ENCODE results near the gene ARID5A.
"Not testable (repeated sequence)": the region's sequence is repeated elsewhere in the genome, so short reads cannot be mapped to it uniquely, and the experiment has no call there.

ARID5A gene

DNA sequence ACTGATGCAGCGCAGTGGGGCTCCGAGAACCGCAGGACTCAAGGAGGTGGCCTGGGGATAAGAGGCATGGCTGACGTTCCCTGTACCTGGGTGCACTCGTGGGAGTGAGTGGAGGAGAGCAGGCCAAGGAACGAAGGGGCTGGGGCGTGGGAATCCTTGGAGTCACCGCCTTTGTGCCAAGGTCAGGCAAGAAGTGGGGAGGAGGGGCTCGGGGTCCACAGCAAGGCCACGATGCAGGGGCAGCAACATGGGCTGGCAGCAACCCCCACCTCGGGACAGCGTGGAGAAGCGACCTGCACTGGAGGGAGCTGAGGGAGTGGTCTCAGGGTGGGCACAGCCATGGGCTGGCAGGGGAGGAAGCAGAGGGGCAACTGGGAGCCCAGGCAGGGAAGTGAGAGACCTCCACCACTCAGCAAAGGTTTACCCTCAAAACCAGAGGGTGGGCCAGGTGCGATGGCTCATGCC, 18.6 kb downstream of the ARID5A start:
- DNase-seq (ENCODE audit: low read depth): no peak

DNA sequence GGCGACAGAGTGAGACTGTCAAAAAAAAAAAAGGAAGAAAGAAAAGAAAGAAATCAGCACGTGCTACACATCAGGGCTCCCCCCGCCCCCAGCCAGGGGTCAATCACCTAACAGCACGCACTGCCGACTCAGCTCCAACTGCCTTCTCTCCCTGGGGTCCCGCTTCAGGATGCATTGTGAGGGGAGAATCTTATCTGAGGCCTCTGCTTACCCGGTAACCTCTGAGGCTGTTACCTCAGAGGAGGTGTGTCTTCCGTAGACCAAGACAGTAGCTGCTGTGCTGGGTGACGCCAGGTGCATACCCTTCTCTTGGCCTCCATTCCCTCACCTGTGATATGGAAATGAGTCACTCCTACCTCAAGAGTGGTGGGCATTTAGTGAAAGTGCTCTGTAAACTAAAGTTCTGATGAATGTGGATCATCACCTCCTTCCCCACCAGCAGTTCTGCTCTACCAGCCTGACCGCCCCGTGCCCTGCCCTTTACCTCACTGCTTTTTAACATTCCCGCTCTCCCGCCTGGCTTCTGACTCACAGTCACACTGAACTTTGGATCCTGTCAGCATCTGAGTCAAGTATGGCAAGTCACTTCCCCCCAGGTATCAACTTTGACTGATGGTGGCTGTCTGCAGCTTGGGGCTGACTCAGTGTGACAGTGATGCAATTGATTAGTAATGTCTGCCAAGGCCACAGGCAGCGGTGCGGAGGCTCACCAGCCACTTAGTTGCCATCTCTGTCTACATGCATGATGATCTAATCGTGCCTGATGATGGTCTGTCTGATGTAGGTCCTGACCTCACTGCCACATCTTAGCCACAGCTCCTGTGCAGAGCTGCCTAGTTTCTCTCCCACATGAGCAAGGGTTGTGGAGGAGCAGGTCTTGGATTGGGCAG, 20.1 kb downstream of the ARID5A start:
- DNase-seq (ENCODE audit: low read depth): peak; percentile 66

DNA sequence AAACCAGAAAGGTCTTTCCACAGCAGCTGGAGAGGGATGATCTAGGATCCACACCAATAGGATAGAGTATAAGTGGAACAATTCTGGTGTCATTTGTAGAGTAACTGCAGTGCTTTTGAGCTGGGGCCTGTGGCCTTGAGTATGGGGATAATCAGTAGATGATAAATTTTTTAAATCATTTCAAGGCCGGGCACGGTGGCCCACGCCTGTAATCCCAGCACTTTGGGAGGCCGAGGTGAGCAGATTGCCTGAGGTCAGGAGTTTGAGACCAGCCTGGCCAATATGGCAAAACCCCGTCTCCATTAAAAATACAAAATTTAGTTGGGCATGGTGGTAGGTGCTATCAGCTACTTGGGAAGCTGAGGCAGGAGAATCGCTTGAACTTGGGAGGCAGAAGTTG, 20.9 kb downstream of the ARID5A start:
- not testable (repeated sequence) for DNase-seq (ENCODE audit: low read depth)

DNA sequence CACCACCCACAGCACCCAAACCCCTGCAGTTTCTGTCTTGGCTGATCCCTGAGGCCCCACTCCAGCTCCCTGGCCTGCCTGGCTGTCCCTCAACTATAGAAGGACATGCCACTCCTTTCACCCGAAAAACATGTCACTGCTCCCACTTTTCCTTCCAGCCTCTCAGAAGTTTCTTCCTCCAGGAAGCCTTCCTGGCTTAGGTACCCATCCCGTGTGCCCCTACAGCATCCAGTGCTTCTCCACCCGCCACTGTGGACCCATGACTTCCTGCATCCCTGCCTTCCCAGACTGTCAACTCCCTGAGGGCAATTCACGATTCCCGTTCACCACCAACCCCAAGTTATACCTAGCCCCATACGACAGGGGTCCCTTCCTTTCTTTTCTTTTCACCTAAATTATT, 21.5 kb downstream of the ARID5A start:
- DNase-seq (ENCODE audit: low read depth): no peak

DNA sequence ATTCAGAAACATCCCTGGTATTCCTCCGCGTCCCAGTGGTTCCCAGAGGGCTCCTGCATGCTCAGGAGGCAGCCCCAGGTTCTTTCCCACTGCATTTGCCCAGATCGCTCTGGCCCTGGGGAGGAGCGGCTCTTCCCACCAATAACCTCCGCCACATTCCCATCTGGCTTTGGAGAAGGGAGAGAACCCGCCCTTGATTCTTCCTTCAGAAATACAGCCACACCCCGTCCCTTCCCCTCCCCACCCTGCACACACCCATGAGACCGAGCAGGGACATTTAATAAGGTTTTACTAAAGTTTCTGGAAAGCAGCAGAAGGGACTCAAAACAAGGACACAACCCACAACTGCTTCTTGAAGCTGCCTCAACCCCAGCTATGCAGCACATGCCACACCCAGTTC, 21.9 kb downstream of the ARID5A start:
- no peak for DNase-seq (ENCODE audit: low read depth)

DNA sequence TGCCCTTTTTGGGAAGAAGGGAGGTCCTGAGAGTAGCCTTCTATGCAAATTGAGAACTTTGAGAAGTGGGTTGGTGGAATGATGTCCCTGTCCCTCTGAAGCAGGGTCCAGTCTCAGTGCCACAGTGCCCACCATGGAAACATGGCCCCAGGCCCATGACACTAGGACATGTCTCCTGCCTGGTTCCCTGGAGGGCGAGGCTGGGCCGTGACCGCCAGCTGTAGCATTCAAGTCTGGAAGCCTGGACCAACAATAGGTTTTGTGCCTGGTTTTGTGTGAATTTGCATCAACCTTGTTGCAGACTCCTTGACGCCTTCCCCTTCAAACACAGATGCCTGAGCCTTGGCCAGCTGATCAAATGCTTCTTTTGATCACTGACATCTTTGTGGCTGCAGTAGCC, 27.5 kb downstream of the ARID5A start:
- no peak for DNase-seq (ENCODE audit: low read depth)

DNA sequence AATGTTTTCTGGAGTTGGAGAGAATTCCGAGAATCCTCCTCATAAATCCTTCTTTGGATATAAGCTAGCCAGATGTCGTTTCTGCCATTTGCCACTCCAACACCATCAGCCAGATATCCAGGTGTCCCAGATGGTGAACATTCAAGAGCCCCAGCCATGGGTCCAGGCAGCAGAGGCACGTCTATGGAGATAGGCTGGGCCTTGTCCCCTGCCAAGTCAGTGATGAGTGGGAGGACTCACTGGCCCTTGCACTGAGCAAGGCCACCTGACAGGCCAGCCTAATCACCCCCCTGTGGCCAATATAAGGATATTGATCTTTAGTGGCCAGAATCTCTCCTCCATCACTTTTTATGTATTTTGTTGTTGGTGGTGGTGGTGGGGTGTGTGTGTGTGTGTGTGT, 28.0 kb downstream of the ARID5A start:
- DNase-seq (ENCODE audit: low read depth): no peak

DNA sequence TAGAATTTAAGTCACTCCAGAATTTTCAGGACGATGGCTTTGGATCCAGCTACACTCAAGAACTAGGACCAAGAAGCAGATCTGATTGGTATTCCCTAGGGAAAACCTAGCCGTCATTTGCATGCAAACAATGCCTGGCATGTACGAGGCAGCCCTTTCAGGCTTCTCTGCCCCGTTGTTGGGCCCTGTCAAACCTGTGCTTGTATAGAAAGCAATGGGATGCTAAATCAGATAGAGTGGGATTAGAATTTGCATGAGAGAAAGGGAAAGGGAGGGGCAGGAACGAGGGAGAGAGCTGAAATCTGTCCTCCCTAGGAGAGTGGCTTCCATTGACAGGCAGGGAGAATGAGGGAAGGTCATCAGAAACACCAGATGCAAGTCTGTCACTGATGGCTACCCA, 28.6 kb downstream of the ARID5A start:
- DNase-seq (ENCODE audit: low read depth): no peak

DNA sequence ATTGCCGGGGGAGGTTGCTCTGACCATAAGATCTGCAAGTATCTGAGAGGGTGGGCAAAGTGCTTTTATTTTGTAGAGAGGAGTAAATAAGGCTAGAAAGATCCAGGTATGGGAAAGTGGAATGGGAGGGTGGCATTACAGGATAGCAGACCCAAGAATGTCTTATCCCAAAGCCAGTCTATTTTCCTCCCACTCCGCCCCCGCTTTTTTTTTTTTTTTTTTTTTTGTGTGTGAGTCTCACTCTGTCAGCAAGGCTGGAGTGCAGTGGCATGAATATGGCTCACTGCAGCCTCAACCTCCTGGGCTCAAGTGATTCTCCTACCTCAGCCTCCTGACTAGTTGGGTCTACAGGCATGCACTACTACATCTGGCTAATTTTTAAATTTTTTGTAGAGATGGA, 31.5 kb downstream of the ARID5A start:
- DNase-seq (ENCODE audit: low read depth): no peak

DNA sequence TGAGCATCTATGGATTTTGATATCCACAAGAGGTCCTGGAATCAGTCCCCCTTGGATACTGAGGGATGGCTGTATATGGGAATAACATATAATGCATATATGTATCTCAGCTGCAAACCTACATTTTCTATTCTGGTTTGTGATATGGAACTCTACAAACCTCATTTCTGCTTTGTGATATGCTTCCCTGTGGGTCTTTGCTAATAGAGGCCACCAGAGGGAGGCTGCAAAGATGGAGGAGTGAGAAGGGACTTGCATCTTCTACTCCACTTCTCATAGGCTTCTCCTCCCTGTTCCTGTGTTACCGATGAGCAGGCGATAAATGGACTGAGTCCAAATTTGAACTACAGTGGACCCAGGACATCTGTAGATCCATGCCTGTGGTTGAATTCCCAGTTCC, 37.8 kb downstream of the ARID5A start:
- no peak for DNase-seq (ENCODE audit: low read depth)

DNA sequence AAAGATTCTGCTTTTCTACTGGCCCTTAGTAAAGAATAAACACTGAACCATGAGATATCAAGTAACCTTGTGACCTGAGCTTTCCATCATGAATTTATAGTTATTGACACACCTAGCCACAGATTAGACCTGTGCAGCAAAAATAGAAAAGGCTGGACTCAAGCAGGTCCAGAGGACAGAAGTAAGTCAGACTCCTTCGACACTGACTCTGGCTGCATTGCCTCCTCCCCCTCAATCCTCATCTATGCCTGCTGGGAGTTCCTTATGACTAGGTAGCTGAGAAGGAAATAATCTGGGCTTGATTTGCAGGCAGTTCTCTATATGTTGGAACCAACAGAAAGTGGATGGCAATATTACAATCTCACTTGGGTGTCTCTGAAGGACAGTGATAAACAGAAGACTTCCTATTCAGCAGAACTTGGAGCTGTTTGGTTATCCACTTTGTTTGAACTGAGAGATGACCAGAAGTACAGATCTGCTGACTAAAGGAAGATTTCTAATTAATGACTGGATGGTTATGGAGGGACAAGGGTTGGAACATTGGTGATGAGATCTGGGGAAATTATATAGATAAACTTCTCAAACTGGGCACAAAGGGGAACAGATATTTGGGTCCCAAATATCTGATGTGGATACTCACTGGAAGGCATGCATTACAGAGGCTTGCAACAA, 39.4 kb downstream of the ARID5A start:
- DNase-seq (ENCODE audit: low read depth): no peak

DNA sequence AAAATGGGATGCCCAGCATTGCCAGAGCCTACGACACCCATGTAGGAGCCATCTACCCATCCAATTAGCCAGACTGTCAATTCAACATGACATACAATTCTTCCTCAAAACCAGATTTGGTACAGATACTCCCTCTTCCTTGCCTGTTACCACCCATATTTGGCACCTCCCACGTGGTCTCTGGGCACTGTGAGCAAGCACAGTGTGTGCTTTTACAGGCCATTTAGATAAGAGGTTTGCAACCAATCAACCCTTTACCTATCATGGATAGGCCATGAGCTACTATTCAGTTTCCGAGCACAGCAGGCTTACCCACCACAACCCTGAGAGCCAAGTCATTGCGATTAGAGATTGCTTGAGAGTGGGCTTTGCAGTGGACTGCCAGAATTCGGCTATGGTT, 40.9 kb downstream of the ARID5A start:
- no peak for DNase-seq (ENCODE audit: low read depth)

DNA sequence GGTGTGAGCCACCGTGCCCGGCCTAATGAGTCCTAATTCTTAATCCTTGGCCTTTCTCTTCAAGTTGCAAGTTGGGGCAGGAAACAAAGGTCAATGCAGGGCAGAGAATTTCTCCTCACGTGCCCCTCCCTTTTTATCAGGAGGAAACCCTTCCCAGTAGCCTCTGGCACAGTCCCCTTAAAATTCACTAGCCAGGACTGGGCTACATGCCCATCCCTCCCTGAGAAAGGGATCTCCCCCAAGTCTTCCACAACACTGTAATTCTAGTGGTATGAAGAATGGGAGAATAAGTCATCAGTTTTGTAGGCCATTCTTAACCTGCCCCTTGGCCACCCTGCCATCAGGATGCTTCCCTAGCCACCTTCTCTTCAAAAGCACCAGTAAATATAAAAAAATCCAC, 42.2 kb downstream of the ARID5A start:
- DNase-seq (ENCODE audit: low read depth): no peak

DNA sequence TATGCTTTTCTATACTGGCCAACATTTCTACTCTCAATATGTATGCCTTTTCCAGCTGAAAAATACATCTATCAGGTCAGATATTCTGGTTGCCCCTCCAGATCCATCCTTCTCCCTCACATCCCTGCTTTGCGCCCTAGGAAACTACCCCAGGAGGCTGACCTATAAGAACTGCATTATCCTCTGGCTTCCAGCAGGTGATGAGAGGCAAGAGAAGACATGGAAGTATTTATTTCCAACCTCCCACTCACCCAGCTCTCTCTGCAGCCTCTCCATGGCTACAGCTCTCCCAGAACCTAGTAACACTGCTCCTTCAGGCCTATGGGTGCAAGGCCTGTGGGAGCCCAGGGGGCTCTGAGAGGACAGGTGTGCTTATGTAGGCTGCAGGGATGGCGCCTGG, 42.9 kb downstream of the ARID5A start:
- DNase-seq (ENCODE audit: low read depth): no peak

DNA sequence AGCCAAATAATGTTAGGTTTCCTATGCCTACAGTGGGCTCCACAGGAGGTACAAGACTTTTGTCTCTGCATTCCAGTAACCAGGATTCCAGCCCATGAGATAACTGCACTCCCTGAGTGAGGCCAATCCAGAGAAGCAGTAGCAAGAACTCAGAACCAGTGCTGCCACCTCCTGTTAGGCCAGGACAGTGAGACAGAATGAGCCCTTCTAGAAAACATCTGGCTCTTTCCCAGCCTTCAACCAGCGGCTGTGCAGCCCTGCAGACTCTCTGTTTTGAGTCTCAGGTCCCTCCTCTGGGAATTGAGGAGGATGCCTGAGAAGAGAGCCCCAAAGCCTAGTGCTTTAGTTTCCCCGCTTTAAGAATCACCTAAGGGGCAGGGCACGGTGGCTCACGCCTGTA, 44.2 kb downstream of the ARID5A start:
- no peak for DNase-seq (ENCODE audit: low read depth)

DNA sequence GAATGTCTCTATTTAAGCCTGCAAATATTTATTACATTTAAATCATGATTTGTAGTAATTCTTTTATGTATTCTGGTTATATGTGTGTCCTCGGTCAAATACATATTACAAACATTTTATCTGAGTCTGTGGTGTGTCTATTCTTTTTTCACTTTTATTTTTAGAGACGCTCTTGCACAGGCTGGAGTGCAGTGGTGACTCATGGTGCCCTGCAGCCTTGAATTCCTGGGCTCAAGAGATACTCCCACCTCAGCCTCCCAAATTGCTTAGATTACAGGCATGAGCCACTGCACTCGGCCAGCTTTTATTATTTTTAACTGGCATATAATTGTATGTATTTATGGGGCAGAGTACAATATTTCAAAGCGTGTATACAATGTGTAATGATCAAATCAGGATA, 47.5 kb downstream of the ARID5A start:
- no peak for DNase-seq (ENCODE audit: low read depth)

DNA sequence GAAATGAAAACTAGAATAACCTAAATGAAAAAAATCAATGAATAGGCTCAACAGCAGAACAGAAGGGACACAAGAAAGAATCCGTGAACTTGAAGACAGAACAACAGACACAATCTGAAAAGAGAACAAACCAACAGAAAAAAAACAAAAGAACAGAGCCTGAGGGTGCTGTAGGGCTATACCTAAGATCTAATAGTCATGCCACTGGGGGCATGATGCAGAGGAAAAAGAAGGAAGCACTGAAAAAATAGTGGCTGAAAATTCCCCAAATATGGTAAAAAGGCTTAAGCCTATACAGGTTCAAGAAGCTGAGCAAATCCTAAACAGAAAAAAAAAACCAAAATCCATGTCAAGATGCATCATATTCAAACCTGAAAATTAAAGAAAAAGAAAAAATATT, 51.3 kb downstream of the ARID5A start:
- DNase-seq (ENCODE audit: low read depth): no peak

DNA sequence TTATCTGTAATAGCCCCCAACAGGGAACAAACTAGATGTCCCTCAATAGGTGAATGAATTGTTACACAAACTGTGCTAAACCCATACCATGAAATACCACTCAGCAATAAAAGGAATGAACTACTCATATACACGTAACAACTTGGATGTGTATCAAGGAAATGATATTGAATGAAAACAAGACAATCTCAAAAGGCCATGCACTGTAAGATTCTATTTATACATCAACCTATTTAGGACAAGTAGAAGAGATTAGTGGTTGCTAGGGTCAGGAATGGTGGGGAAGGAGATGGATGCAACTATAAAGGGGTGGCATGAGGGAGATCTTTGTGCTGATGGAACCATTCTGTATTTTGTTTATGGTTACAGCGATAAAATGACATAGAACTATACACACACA, 54.5 kb downstream of the ARID5A start:
- no peak for DNase-seq (ENCODE audit: low read depth)

DNA sequence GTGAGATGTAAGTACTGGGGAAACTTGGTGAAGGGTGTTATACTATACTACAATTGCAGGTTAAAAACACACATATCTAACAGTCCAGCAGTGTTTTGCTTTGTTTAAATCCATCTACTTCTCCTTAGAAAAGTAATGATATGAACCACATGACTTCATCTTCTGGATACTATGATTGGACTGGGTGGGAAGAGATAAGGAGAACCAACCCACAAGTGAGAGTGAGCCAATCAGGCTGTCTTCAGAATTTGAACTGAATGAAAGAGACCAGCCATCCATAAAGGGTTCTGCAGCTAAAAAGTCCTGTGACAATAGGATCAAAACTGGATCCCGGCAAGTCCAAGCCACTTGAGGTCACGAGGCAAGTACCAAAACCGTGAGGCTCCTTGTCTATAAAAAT, 54.9 kb downstream of the ARID5A start:
- DNase-seq (ENCODE audit: low read depth): no peak

DNA sequence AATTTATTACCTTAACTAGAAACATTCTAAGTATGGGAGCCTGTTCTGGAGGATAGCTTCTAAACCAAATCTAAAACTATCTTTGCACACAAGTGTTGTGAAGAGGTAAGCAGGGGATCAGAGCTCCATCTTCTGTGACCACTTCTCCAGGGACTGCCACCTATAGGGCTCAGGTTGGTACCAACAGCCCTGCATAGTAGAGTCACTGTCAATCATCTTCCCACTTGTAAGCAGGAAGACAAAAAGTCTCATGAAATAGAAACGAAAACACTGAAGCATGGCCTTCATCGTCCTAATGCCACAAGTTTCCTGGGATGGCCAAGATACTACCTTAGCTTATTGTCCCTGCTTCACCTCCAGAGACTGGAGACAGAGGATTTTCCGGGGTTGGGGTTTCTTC, 57.7 kb downstream of the ARID5A start:
- DNase-seq (ENCODE audit: low read depth): no peak

DNA sequence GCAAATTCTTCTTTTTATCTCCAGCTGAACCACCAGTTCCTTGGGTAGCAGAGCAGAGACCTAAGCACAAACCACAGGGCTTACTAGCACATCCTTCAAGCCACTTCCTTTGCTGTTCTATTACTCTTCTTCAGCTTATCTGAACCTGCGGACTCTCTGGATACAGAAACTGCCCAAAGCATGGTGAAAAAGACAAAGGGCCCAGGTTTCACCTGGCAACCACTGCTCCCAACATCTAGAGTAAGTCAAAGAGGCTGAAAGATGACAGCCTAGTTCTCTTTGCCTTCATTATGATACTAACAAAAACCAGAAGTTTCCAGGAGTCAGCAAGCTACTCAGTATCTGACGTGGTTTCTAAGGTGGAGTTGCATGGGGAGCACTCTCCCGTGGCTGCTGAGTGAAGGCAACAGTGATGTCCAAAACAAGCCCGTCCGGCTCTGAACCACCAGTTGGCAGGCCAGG, 58.2 kb downstream of the ARID5A start:
- DNase-seq (ENCODE audit: low read depth): no peak

DNA sequence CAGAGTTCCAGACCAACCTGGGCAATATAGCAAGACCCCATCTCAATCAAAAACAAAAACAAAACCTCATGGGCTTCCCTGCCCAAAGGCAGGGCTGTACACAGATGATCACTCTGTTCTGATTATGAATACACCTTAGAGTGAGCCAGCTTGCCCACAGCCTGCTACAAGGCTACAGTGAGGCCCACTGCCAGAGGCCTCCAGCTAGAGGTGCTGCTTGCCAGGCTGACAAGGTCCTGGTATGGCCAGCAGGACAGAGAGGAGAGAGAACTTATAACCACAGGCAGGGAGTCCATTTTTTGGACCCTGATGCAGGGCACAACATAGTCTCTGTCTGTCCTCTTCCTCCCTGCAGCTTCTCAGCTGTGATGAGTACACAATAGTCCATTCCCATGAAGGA, 60.0 kb downstream of the ARID5A start:
- DNase-seq (ENCODE audit: low read depth): no peak

DNA sequence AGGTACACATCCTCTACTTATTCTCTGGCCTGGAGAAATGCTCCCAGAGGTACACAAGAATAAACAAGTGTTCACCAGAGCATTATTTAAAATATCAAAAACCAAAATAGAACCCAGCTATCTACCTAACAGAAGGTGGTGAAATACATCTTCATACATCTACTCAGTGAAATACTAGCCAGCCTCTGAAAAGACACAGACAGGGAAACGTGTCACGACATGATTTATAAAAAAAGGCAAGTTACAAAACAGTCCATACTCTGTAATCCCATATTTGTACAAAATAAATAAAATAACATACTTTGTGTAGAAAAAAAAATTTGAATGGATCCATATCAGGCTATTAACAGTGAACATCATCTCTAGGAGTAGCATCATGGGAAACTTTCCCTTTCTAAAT, 63.4 kb downstream of the ARID5A start:
- no peak for DNase-seq (ENCODE audit: low read depth)

Data from activated T-cell treated with anti-CD3 and anti-CD28 coated beads for 48 hours (primary cell).